GM23338 (cell line): Measurements from ENCODE around the gene POLR2L. TPM values are rescaled to one million over a fixed set of nuclear protein-coding genes. Genes with fewer than 3 reads are reported as not detected.
A peak's percentile ranks its signal among the peaks of the same experiment; 100 is the strongest.

Experiments
- ATAC-seq: fragments of 200-7000 bp; cut with Tn5 transposase; 3 replicates; pipeline ENCODE4 v1.9.1; 2020
- DNase-seq: peaks from one replicate; pipeline ENCODE4 v3.0.0-alpha.2; 2015; ENCODE audit warnings: low spot score
- H2AFZ ChIP-seq: fragments of 200-600 bp; sonication (generic); 2 replicates; pipeline ENCODE4 v1.8.0; 2016; ENCODE audit warnings: antibody characterized with exemption, mild to moderate bottlenecking, moderate library complexity
- H3F3A ChIP-seq: fragments of 200-600 bp; sonication (generic); replicated peaks from 2 replicates; pipeline ENCODE4 v1.8.0; 2017; ENCODE audit warnings: antibody characterized with exemption, mixed run types, low read depth
- H3K27ac ChIP-seq: fragments of 200-600 bp; sonication (generic); 2 replicates; pipeline ENCODE4 v1.6.1; 2016; ENCODE audit warnings: low read depth
- H3K27me3 ChIP-seq: fragments of 200-600 bp; sonication (generic); 2 replicates; pipeline ENCODE4 v1.8.0; 2016; ENCODE audit warnings: mild to moderate bottlenecking, mixed run types, moderate library complexity; ENCODE audit not compliant: insufficient read depth
- H3K36me3 ChIP-seq: fragments of 200-600 bp; sonication (generic); 2 replicates; pipeline ENCODE4 v1.8.0; 2016; ENCODE audit warnings: mild to moderate bottlenecking; ENCODE audit not compliant: insufficient read depth
- H3K4me1 ChIP-seq: fragments of 200-600 bp; sonication (generic); 2 replicates; pipeline ENCODE4 v1.8.0; 2016; ENCODE audit warnings: mild to moderate bottlenecking, moderate library complexity; ENCODE audit not compliant: insufficient read depth
- H3K4me2 ChIP-seq: fragments of 200-600 bp; sonication (generic); 2 replicates; pipeline ENCODE4 v1.7.1; 2017; ENCODE audit warnings: mixed run types
- H3K4me3 ChIP-seq: fragments of 200-600 bp; sonication (generic); 2 replicates; pipeline ENCODE4 v1.6.1; 2016; ENCODE audit warnings: mixed run types
- H3K79me2 ChIP-seq: fragments of 200-600 bp; sonication (generic); replicated peaks from 2 replicates; pipeline ENCODE4 v1.8.0; 2017; ENCODE audit warnings: mild to moderate bottlenecking; ENCODE audit not compliant: insufficient read depth
- H3K9me2 ChIP-seq: fragments of 200-600 bp; sonication (generic); 2 replicates; pipeline ENCODE4 v1.8.0; 2017; ENCODE audit not compliant: insufficient read depth
- H4K20me1 ChIP-seq: fragments of 200-600 bp; sonication (generic); replicated peaks from 2 replicates; pipeline ENCODE4 v1.8.0; 2017; ENCODE audit warnings: mild to moderate bottlenecking; ENCODE audit not compliant: insufficient read depth
- H3K27ac Mint-ChIP-seq: 2 replicates; pipeline ENCODE4 v1.8.0; 2020; ENCODE audit warnings: inconsistent platforms, mild to moderate bottlenecking, moderate library complexity, mixed read lengths
- H3K27me3 Mint-ChIP-seq: 3 replicates; pipeline ENCODE4 v1.8.0; 2022; ENCODE audit warnings: low read depth, mild to moderate bottlenecking, moderate library complexity, mixed read lengths, inconsistent platforms; ENCODE audit not compliant: insufficient read depth, poor library complexity
- H3K36me3 Mint-ChIP-seq: 3 replicates; pipeline ENCODE4 v1.8.0; 2021; ENCODE audit warnings: low read depth, mild to moderate bottlenecking, inconsistent platforms, moderate library complexity, mixed read lengths
- H3K4me1 Mint-ChIP-seq: 3 replicates; pipeline ENCODE4 v1.8.0; 2020; ENCODE audit warnings: mild to moderate bottlenecking, inconsistent platforms, mixed read lengths
- H3K4me3 Mint-ChIP-seq: 3 replicates; pipeline ENCODE4 v1.8.0; 2021; ENCODE audit warnings: moderate library complexity, mild to moderate bottlenecking, inconsistent platforms, mixed read lengths
- H3K9me3 Mint-ChIP-seq: 3 replicates; pipeline ENCODE4 v1.8.0; 2020; ENCODE audit warnings: moderate library complexity, mild to moderate bottlenecking, inconsistent platforms, mixed read lengths
- CREB1 ChIP-seq: fragments of 250-450 bp; sonication (Bioruptor Pico); IDR thresholded peaks from 2 replicates; pipeline ENCODE4 v1.5.0; 2020; ENCODE audit warnings: low read depth, mild to moderate bottlenecking, moderate library complexity
- POLR2AphosphoS5 ChIP-seq: IDR thresholded peaks from 2 replicates; pipeline ENCODE4 v1.6.1; 2016; ENCODE audit warnings: antibody characterized with exemption, low read depth
- STAT1 ChIP-seq: IDR thresholded peaks from one replicate; pipeline ENCODE4 v1.6.1; 2016; ENCODE audit warnings: antibody characterized with exemption; ENCODE audit not compliant: unreplicated experiment
- ZNF462 ChIP-seq: fragments of 250-450 bp; sonication (Bioruptor Pico); IDR thresholded peaks from 2 replicates; pipeline ENCODE4 v1.5.0; 2020; ENCODE audit warnings: mild to moderate bottlenecking, moderate library complexity
- polyA plus RNA-seq: library from polyadenylated mRNA; unstranded; fragments of >200 nt; fragmentation: Nextera tagmentation; extraction: Ambion mirVana; gene quantifications from 2 replicates; pipeline ENCODE4 v1.2.1, GENCODE V29; 2016
- total RNA-seq: library from RNA; depleted of rRNA; stranded (reverse); fragments of >200 nt; shearing (Covaris generic); gene quantifications from 2 replicates; pipeline ENCODE4 v1.2.3, GENCODE V29; 2014
- TF ChIP-seq, protein P1 (sequence below), 2 experiments: fragments of 200-600 bp in 1 of 2; sonication (generic) in 1 of 2; conservative IDR thresholded peaks; 2 replicates each; pipeline versions ENCODE4 v1.5.1 to v1.6.1; 2016 to 2017; ENCODE audit warnings: antibody characterized with exemption in 2 of 2, low read depth in 2 of 2, mild to moderate bottlenecking in 2 of 2, moderate library complexity in 1 of 2

Gene POLR2L
- total and polyA plus RNA-seq, 2 experiments from 2014 or later = 32.2 to 369 TPM

DNA sequence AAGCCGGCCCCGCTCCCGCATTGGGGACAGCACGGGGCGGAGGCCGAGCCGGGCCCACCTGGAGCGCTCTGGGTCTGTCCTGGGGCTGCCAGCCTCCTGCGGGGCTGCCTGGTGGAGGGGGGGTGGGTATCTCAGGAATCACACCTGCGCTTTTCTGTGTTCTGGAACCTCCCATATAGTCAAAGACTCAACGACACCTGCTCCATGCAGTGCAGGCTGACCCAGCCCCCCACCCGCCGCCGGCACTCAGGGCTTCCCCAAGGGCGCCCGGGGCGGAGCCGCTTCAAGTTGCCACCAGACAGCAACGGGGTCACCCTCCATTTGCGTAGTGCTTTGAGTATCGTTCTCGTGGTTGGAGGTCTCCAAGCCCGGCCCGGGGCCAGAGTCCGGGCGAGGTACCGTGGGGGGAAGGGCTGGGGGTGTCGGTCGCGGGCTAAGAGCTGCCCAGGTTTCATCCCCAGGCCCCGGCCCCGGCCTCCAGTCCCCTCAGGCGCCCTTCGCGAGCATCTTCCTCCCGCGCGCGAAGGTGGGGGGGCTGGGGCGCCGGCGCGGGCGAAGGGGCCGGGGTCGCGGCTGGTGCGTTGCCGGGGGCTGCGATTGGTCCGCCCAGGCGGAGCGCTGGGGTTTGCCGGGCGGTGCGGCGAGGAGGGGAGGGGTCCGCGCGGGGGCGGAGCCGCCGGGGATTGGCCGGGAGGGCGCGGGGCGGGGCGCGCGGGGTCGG is 6.9 kb upstream of the POLR2L start (continued):
- TF ChIP-seq ZNF462 (CRISPR knock-in tag) (no peak), POLR2AphosphoS5 (no peak)
- TF ChIP-seq, protein P1, sequence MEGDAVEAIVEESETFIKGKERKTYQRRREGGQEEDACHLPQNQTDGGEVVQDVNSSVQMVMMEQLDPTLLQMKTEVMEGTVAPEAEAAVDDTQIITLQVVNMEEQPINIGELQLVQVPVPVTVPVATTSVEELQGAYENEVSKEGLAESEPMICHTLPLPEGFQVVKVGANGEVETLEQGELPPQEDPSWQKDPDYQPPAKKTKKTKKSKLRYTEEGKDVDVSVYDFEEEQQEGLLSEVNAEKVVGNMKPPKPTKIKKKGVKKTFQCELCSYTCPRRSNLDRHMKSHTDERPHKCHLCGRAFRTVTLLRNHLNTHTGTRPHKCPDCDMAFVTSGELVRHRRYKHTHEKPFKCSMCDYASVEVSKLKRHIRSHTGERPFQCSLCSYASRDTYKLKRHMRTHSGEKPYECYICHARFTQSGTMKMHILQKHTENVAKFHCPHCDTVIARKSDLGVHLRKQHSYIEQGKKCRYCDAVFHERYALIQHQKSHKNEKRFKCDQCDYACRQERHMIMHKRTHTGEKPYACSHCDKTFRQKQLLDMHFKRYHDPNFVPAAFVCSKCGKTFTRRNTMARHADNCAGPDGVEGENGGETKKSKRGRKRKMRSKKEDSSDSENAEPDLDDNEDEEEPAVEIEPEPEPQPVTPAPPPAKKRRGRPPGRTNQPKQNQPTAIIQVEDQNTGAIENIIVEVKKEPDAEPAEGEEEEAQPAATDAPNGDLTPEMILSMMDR (conservative IDR thresholded peaks at IDR 0.05; ENCODE audit: low read depth in 2 of 2) = no peak

DNA sequence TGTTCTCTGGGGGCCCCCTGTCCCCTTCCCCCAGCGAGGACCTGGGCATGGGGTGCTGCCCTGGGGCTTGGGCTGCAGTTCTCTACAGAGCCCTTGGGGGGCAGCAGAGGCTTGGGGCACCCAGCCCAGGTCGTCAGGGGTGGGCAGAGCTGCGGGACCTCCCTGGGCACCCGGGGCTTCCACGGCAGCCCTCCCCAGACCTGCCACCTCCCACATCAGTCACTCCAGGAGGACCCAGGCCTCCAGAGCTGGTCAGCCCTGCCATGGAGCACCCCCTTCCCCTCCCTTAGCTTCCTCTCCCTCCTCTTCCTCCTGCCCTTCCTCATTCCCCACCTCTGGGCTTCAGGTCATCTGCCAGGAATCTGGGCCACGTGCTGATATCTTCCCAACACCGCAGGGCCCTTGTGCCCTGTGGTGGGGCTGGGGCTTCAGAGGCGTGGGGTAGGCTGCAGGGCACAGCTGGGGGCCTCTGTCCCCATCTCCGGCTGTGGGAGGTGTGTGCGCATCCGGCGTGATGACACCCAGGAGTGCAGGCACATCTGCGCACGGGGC is 6.1 kb upstream of the POLR2L start:
- H3K36me3 Mint-ChIP-seq = no peaks in the 10 kb centered on the region
- Histone ChIP-seq H3F3A (0 out of 2 replicates have a peak, but pooled peaks cover 5% of the 10 kb centered on the region), H3K27ac (no peak overlapping the region), H3K27me3 (no peaks in the 10 kb centered on the region), H4K20me1 (peaks cover 17% of the 10 kb centered on the region), H2AFZ (no peak overlapping the region), H3K79me2 (0 out of 2 replicates have a peak, but pooled peaks cover 3% of the 10 kb centered on the region), H3K4me2 (peak overlapping the region; percentile 90), H3K4me3 (peak overlapping the region; percentile 70), H3K36me3 (no peaks in the 10 kb centered on the region), H3K9me2 (no peaks in the 10 kb centered on the region), H3K4me1 (peaks cover 31% of the 10 kb centered on the region)
- H3K27me3 Mint-ChIP-seq = peaks cover 20% of the 10 kb centered on the region
- no peak overlapping the region for H3K27ac Mint-ChIP-seq
- peak overlapping the region; percentile 66 for H3K4me3 Mint-ChIP-seq
- peak; percentile 70 for DNase-seq
- H3K4me1 Mint-ChIP-seq = peaks cover 28% of the 10 kb centered on the region
- TF ChIP-seq CREB1 (no peak), STAT1 (no peak)
- TF ChIP-seq, protein P1 (conservative IDR thresholded peaks at IDR 0.05; ENCODE audit: low read depth in 2 of 2) = peak; percentile 72 to 82
- no peaks in the 10 kb centered on the region for H3K9me3 Mint-ChIP-seq
- peak; percentile 7 for ATAC-seq
